Right hindlimb (tissue), 1 donor: ENCODE measurements around the gene BRICD5.

Experiments
- DNase-seq: peaks from one replicate; pipeline ENCODE4 v3.0.0-alpha.2; 2018

The BRICD5 gene

DNA sequence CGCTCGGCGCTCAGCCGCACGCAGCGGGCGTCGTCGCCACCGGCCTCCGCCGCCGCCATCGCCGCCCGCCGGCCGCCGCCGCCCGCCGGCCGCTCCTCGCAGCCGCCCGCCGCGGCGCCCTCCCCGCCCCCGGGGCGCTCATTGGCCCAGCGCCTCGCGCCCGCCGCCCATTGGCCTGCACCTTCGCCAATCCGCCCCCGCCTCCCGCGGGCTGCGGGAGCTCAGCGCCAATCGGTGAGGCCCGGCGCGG, 4.0 kb upstream of the BRICD5 start, which contains the start of gene PGP:
Gene PGP (minus strand): TSS at position 122 of the 250 bp plus-strand sequence. CDS start 63 bp downstream, at position 59.
- DNase-seq: no peak

DNA sequence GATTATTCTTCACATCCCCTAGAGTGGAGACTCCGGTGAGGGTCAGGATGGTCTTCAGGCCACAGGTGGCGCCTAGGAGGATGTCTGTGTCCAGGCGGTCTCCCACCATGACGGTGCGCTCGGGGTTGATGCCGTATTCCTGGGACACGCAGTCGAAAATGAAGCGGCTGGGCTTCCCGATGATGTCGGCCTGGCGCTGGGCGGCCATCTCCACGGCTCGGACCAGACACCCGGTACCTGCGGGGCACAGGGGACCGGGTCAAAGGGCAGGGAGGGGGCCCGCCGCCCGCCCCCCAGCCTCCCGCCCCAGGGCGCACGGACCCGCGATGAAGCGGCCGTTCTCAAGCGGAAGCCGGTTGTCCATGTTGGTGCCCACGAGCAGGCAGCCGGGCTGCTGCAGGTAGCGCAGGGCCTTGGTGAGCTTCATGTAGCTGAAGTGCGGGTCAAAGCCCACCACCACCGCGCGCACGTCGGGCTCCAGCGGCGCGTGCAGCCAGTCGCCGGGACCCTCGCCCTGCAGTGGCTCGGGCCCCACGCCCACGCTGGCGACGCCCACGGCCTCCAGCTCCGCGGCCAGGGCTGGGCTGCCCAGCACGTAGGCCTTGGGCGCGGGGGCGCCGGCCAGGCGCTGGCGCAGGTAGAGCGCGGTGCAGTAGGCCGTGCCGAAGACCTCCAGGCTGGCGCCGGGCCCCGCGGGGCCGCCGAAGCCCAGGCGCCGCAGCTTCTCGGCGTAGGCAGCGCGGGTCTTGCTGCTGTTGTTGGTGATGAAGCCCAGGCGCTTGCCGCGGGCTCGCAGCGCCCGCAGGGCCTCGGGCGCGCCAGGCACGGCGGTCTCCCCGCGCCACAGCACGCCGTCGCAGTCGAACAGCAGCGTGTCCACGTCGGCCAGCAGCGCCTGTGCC, 3.4 kb upstream of the BRICD5 start:
- peak; percentile 28 for DNase-seq

DNA sequence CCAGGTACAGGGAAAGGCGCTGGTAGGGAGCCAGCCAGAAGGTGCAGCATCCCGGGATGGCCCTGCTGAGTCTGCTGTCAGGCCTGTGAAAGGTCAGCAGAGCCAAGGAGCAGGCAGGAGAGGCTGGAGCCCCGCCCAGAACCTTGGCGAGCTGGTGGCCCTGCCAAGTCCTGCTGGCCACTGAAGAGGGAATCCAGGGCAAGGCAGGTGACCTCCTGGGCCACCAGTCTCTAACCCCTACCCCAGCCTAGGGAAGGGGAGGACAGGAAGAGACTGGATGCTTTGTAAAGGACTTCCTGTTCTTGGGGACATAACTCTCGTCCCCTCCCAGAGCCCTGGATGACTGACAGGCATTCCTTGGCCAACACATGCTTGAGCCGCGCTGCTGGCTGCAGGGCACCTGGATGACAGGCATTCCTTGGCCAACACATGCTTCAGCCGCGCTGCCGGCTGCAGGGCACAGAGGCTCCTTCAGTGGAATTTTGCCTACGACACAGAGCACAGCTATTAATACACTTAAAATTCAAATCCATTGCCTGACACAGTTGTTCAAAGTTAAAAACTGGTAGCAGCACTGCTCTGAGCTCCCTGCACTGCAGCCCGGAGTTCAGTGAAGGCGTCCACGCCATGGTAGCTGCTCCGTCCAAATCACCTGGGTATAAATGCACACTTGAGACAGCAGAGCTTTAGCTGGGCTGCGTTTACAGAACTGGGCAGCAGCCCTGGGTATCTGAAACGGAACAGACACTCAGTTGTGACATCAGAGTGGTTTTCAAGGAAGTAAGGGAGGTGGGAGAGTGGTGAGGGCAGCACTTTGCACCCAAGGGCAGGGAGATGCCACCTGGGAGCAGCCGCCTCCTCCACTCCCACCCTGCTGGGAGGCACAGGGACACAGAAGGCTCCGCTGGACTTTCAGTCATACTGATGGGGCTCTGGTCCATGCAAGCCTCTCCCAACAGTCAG, 2.0 kb upstream of the BRICD5 start:
- DNase-seq: peak; percentile 52

DNA sequence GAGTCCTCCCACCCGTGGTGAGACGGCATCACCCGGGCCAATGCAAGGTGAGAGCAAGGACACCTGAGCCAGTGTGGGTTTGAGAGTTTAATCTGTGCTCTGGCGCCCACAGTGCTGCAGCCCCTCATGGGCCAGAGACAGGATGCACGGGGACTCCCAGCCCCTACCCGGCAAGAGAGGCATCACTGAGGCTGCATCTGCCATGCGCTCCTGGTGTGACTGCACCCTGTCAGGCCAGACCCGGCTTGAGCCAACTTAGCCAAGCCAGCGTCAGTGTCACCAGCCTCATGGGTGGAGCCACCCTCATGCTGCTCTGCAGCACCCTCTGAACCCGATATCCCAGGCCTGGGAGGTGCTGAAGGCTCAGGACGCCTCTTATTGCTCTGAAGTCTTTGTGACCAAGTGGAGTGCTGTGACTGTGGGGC, 1.3 kb upstream of the BRICD5 start:
- peak; percentile 17 for DNase-seq

DNA sequence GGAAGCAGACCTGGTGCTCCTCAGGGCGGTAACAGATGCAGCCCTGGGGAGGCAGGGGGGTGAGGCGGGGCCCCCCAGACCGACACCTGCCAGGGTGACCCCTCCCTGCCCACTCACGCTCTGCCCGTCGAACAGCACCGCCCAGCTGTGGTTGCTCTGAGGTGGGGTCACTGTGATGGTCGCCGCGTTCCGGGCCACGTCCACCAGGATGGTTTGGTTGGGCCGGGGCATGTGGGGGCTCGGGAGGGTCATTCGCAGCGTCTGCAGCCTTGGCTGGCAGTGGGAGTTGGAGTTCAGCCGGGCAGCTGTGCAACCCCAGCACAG, 692 bp downstream of the BRICD5 start:
- DNase-seq: no peak

DNA sequence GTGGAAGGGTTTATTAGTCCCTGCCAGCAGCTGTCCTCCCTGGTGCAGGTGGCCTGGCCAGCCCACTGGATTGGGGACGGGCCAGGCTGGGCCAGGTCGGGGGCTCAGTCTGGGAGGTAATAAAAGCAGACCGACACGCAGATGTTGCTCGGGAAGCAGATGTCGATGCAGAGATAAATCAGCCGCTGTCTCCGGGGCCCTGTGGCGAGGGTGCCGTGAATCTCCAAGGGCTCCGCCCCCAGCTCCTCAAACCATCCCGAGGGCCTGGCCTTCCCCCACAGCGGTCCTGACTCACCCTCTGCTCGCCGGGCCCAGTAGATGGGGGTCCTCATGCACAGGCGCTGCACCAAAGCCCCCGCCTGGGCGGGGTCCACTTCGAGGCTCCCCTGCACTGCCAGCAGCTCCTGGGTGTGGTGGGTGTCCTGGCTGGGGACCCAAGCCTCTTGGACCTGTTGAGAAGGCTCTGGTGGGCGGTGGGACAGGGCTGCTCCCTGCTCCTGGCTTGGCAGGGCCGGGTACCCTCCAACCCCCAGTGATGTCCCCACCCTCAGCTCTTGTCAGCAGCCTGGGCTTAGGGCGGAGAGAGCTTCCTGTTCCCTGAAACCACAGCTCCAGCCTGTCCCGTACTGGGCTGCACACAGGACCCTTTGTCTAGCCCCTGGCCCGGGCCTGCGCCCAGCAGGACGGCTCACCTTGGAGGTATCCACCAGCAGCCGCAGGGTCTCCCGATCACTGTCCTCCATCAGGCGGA, 1.2 kb downstream of the BRICD5 start:
- peak; percentile 20 for DNase-seq

DNA sequence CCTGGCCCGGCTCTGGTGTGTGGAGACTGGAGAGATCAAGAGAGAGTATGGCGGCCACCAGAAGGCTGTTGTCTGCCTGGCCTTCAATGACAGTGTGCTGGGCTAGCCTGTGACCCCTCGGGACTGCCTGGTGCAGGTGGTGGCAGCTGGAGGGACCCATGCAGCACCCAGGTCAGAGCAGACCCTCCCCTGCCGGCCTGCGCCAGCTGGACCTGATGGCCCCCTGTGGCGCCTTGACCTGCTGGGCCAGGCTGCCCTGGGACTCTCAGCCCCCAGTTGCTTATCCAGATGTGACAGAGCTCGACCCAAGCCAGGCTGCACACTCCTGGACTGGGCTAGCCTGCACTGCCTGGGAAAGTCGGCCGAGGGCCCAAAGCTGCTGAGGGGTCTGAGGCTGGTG, 1.9 kb downstream of the BRICD5 start:
- DNase-seq: peak; percentile 20

DNA sequence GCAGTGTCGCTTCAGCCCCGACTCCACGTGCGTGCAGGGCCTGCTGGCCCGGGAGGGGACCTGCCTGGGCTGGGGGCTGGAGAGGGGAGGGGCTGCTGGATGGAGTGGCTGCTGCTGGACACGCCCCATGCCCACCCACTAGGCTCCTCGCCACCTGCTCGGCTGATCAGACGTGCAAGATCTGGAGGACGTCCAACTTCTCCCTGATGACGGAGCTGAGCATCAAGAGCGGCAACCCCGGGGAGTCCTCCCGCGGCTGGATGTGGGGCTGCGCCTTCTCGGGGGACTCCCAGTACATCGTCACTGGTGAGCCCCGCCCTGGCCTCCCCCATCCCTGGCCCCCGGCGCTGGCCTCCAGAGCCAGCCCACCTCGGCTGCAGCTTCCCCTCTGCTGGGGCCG, 2.4 kb downstream of the BRICD5 start:
- peak; percentile 30 for DNase-seq

DNA sequence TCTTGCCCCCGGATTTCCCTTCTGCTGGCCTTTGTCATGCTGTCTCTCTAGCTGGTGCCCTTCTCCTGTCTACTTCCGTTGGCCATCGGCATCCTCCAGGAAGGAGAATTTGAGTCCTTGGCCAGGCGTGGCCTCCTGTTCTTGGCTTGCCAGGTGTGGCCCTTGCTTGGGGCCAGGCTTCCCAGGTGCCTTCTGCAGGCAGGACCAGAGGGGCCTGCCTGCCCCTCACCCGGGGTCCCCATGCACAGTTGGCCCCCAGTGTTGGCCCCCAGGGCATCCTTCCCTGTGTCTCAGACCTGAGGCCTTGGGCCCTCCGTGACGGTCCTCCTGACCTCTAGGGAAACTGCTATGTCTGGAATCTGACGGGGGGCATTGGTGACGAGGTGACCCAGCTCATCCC, 2.8 kb downstream of the BRICD5 start:
- no peak for DNase-seq

DNA sequence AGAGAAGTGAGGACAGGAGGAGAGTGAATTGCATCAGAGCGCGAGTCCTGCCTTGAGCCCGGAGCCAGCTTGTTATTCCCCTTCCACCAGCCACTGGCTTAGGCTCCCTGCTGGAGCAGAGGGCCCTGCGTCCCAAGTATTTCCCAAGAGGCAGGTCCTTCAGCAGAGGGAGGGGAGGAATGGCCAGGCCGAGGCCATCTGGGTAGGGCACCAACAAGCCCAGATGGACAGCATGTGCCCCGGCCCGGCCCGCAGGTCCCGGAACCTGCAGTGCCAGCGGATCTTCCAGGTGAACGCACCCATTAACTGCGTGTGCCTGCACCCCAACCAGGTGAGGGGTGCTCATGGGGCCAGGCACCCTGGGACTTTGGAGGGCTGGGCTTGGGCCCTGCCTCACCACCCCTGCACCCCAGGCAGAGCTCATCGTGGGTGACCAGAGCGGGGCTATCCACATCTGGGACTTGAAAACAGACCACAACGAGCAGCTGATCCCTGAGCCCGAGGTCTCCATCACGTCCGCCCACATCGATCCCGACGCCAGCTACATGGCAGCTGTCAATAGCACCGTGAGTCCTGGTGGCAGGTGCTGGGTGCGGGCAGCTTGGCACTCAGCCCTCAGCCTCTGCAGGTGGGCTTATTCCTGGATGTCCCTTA, 3.8 kb downstream of the BRICD5 start:
- DNase-seq: no peak

DNA sequence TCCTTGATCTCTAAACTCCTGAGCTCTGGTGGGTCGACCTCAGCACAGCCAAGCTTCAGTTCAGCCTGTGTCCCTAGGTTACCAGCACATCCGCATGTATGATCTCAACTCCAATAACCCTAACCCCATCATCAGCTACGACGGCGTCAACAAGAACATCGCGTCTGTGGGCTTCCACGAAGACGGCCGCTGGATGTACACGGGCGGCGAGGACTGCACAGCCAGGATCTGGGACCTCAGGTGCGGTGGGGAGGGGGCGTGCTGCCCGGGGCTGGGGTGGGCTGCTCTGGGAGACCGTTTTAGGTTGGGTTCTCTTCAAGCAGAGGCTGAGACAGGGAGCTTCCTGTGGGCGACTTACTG, 4.3 kb downstream of the BRICD5 start:
- DNase-seq: peak; percentile 20

DNA sequence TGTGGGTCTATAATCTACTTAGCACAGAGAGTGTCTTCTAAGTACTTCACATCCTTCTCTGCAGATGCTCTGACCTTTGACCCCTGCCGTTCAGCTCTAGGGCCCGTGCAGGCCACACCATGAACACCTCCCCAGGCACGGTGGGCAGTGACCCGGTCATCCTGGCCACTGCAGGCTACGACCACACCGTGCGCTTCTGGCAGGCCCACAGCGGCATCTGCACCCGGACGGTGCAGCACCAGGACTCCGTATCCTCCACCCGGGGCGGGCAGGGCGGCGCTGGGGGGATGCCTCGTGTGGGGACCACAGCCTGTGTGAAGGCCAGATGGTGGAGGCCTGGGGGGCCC, 4.7 kb downstream of the BRICD5 start:
- no peak for DNase-seq

DNA sequence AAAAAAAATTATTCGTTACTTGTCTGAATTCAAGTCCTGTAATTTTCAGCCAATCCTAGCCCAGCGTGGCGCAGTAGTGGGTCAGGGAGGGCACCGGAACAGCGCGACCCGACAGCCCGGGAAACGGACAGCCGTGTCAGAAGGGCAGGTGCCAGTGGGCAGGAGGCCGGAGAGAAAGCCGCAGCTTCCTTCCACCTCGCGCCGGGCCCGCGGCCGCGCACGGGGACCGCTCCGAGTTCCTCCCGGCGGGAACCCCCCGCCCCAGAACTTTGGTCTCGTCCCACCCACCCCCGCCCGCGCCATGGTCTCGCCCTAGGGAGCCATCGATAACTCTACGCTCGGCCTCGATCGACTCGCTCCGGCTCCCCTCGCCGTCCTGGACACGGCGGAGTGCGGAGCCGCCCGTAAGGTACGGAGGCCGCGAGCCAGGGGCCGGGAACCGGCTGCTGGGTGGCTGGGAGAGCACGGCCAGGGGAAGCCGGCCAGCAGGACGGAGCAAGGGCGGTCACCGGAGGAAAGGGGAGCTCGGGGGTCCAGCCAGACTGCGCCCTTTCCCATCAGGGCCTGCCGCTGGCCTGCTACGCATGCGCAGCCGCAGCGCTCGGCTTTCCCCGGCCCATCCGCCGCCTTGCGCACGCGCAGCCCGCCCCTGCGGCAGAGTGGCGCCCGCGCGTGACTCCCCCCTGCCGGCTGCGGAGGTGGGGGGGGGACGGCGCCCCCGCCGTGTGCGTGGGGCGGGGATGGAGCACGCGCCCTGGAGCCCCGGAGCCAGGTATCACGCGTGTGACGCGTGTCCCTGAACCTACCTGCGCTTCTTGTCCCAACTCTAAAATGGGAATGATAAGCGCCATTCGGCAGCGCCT, 5.3 kb downstream of the BRICD5 start, which contains the start of gene MLST8:
Gene MLST8 (plus strand): TSS at position 351 of the 863 bp plus-strand sequence. CDS start 632 bp downstream, outside the sequence.
- DNase-seq: peak; percentile 91

DNA sequence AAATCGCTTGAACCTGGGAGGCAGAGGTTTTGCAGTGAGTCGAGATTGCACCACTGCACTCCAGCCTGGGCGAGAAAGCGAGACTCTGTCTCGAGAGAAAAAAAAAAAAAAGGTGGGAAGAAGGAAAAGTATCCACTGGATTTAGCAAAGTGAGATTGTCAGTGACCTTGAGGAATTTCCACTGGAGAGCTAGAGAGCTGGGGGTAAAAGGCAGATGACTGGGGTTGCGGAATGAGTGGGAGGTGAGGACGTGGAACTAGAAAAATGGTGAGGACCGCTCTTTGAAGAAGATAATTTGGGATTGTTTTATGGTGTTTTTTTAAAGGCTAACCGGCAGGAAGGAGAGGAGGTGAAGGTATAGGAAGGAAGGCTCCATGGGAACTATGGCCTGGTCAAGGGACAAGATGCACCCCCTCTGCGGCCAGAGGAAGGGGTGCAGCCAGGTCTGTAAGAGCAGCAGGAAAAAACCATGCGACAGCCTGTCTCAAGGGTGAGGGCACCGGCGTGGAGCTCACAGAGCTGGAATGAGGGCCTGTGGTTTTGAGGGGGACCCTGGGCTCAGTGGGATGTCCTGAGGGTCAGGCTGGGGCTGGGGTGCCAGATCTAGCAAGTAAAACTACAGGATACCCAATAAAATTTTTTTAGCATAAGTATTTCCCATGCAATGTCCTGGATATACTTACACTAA, 6.1 kb downstream of the BRICD5 start:
- no peak for DNase-seq

DNA sequence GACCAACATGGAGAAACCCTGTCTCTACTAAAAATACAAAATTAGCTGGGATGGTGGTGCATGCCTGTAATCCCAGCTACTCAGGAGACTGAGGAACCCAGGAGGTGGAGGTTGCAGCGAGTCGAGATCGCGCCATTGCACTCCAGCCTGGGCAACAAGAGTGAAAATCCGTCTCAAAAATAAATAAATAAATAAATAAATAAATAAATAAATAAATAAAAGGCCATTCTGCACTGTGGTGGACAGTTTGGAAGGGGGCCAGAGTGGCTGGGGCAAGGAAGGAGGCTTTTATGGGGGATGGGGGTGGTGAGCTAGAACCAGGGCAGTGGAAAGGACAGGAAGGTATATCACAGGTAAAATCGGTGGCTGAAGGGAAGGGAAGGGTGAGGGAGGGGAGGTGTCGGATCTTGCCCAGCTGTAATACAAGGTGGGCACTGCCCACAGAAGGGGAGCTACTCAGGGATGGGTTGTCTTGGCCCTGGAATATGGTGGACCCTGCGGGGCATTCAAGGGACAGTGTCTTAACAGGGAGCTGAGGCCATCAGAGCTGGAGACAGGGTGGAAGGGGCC, 7.5 kb downstream of the BRICD5 start:
- DNase-seq: peak; percentile 19

DNA sequence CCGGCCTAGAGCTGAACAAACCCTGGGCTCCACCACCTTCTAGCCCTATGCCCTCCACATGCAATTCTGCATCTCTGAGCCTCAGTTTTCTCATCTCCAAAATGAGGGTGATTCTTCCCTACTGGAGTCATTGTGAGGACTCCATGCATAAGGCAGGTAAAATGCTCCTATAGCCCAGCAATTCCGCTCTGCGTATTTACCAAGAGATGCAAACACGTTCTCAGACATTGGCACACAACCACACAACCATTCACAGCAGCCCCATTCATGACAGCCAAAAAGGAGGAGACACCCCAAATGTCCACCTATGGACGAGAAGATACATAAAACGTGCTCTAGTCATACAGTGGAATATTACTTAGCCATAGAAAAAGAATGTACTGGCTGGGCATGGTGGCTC, 10.3 kb downstream of the BRICD5 start:
- DNase-seq: no peak

DNA sequence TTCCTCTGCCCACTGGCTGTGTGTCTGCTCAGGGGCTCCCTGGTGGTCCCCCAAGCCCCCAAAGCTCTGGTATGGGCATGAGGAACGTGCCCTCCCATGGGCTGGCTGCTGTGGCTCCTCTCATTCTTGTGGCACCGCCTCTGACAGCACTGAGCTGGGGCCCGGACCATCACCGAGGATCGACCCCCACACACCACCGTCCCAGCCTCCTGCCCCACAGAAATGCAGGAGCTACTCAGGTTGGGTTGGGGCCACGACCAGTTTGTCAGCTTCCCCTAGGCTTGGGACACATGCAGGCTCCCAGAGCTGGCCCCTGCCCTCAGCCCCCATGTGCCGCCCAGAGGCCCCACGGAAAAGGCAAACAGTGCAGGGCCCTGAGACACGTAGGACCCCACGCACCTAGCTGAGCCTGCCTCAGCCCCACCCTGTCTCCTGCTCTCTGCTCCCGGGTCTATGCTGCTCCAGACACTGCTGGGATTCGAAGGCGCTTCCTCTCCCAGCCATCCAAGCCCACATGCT, 11.0 kb downstream of the BRICD5 start:
- no peak for DNase-seq

DNA sequence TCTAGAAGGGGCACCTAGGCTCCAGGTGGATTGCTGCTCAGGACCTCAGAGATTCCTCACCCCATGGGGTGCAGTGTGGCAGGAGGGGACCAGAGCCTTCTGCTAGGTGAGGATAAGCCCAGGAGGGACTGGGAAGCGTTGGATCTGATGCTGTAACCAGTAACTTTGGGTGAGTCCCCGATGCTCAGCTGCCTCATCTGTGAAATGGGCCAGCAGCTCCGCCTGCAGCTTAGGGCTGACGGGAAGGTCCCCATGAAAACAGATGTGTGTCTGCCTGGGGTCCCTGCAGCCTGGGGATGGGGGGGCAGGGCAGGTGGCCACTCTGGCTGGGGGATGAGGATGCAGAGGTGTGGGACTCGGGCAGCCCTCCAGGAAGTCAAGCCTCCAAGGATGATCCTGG, 11.6 kb downstream of the BRICD5 start:
- DNase-seq: peak; percentile 34

DNA sequence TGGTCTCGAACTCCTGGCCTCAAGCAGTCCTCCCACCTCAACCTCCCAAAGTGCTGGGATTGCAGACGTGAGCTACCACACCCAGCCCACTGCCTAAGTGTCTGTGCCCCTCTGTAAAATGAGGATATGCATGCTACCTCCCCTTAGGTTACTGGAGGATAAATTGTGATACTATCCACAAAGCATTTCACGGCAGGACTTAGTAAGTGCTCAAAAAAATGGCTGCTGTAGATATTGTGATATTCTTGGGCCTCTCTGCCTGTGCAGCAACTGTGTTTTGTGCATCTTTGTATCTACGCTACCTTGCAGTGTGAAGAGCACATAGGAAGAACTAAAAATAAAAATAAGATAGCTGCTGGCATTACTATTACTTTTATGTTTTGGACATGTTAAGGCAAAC, 12.4 kb downstream of the BRICD5 start:
- no peak for DNase-seq

DNA sequence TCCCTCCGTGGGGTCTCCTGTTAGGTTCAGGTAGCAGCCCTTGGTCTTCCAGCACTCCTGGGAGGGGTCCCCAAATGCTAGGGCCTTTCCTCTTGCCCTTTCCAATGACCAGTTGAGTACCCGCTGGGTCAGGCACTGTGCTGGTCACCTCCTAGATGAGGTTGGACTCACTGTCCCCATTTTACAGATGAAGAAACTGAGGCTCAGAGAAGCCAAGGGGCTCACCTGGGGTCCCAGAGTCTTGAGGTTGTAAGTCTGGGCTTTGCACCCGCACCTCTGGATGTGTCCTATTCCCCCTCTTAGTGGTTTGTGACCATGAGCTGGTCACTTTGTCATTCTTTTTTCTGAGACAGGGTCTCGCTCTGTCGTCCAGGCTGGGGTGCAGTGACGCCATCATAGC, 12.9 kb downstream of the BRICD5 start:
- DNase-seq: peak; percentile 15
